Measurements from ENCODE around the gene MED8.

The MED8 gene

GRCh38 chr1:43427524-43427923 is 37.9 kb upstream of the MED8 start:
- Histone ChIP-seq H3K9me3 (ENCODE audit: insufficient read depth, low read length) (no peaks in the 10 kb centered on the region), H3K4me1 (ENCODE audit: insufficient read depth, insufficient read length) (no peaks in the 10 kb centered on the region), H3K27me3 (ENCODE audit: insufficient read depth, insufficient read length) (no peaks in the 10 kb centered on the region), H3K4me3 (ENCODE audit: insufficient read length, low read depth) (no peak overlapping the region), H3K9ac (ENCODE audit: insufficient read length, low read depth) (no peak overlapping the region), H3K36me3 (ENCODE audit: insufficient read depth, insufficient read length, low read length) (peaks cover 100% of the 10 kb centered on the region)
- DNase-seq (ENCODE audit: low read depth, low spot score) = no peak
- TF ChIP-seq YY1 (IDR thresholded peaks at IDR 0.05; ENCODE audit: insufficient read depth, insufficient read length) (no peak), ZNF274 (IDR thresholded peaks at IDR 0.05; ENCODE audit: low read depth, low read length) (no peak), SUZ12 (IDR thresholded peaks at IDR 0.05; ENCODE audit: extremely low read depth, insufficient read depth, insufficient read length) (no peak)

GRCh38 chr1:43426221-43426620 is 36.6 kb upstream of the MED8 start:
- H3K27me3 ChIP-seq (ENCODE audit: insufficient read depth, insufficient read length) = no peaks in the 10 kb centered on the region
- peaks cover 9% of the 10 kb centered on the region for H3K4me1 ChIP-seq (ENCODE audit: insufficient read depth, insufficient read length)
- no peaks in the 10 kb centered on the region for H3K9me3 ChIP-seq (ENCODE audit: insufficient read depth, low read length)
- DNase-seq (ENCODE audit: low read depth, low spot score) = no peak
- H3K36me3 ChIP-seq (ENCODE audit: insufficient read depth, insufficient read length, low read length) = peaks cover 99% of the 10 kb centered on the region
- TF ChIP-seq YY1 (IDR thresholded peaks at IDR 0.05; ENCODE audit: insufficient read depth, insufficient read length) (no peak), ZNF274 (IDR thresholded peaks at IDR 0.05; ENCODE audit: low read depth, low read length) (no peak)
- H3K4me3 ChIP-seq (ENCODE audit: insufficient read length, low read depth) = no peak overlapping the region
- H3K9ac ChIP-seq (ENCODE audit: insufficient read length, low read depth) = no peak overlapping the region

DNA sequence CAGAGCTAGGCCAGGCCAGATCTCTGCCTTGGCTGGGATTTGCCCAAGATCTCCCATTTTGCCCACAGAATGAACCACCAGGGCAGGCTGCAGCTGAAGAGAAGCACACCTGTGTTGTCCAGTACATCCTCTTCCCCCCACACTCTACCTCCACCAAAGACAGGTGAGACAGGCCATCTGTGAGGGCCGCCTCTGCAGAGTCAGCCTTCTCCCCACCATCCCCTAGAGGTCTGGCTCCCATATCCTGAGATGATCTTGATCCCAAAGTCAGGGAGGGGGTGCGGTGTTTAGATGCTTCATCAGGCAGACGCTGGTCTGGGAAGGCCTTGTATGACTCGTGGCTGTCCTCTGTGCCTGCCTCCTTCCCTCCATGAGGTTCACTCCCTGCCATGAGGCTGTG is 35.4 kb upstream of the MED8 start:
- peaks cover 9% of the 10 kb centered on the region for H3K4me1 ChIP-seq (ENCODE audit: insufficient read depth, insufficient read length)
- H3K36me3 ChIP-seq (ENCODE audit: insufficient read depth, insufficient read length, low read length) = peaks cover 99% of the 10 kb centered on the region
- TF ChIP-seq SUZ12 (IDR thresholded peaks at IDR 0.05; ENCODE audit: extremely low read depth, insufficient read depth, insufficient read length) (no peak), ZNF274 (IDR thresholded peaks at IDR 0.05; ENCODE audit: low read depth, low read length) (no peak), YY1 (IDR thresholded peaks at IDR 0.05; ENCODE audit: insufficient read depth, insufficient read length) (no peak)
- H3K4me3 ChIP-seq (ENCODE audit: insufficient read length, low read depth) = no peak overlapping the region
- H3K9me3 ChIP-seq (ENCODE audit: insufficient read depth, low read length) = no peaks in the 10 kb centered on the region
- no peaks in the 10 kb centered on the region for H3K27me3 ChIP-seq (ENCODE audit: insufficient read depth, insufficient read length)
- no peak overlapping the region for H3K9ac ChIP-seq (ENCODE audit: insufficient read length, low read depth)
- DNase-seq (ENCODE audit: low read depth, low spot score) = no peak

- TF ChIP-seq ZNF274 (IDR thresholded peaks at IDR 0.05; ENCODE audit: low read depth, low read length) = no peak
- TF ChIP-seq YY1 (IDR thresholded peaks at IDR 0.05; ENCODE audit: insufficient read depth, insufficient read length) = no peak
- no peak for TF ChIP-seq SUZ12 (IDR thresholded peaks at IDR 0.05; ENCODE audit: extremely low read depth, insufficient read depth, insufficient read length)
- Histone ChIP-seq H3K4me1 (ENCODE audit: insufficient read depth, insufficient read length) (peaks cover 9% of the 10 kb centered on the region), H3K4me3 (ENCODE audit: insufficient read length, low read depth) (no peak overlapping the region), H3K9ac (ENCODE audit: insufficient read length, low read depth) (no peak overlapping the region), H3K36me3 (ENCODE audit: insufficient read depth, insufficient read length, low read length) (peaks cover 99% of the 10 kb centered on the region), H3K9me3 (ENCODE audit: insufficient read depth, low read length) (no peaks in the 10 kb centered on the region), H3K27me3 (ENCODE audit: insufficient read depth, insufficient read length) (no peaks in the 10 kb centered on the region)
- no peak for DNase-seq (ENCODE audit: low read depth, low spot score)
Observed at GRCh38 chr1:43423672-43424550, 34.3 kb upstream of the MED8 start.

GRCh38 chr1:43422995-43423671 is 33.5 kb upstream of the MED8 start:
- Histone ChIP-seq H3K9ac (ENCODE audit: insufficient read length, low read depth) (no peak overlapping the region), H3K27me3 (ENCODE audit: insufficient read depth, insufficient read length) (no peaks in the 10 kb centered on the region), H3K9me3 (ENCODE audit: insufficient read depth, low read length) (no peaks in the 10 kb centered on the region), H3K4me1 (ENCODE audit: insufficient read depth, insufficient read length) (peaks cover 9% of the 10 kb centered on the region), H3K4me3 (ENCODE audit: insufficient read length, low read depth) (no peak overlapping the region), H3K36me3 (ENCODE audit: insufficient read depth, insufficient read length, low read length) (peaks cover 99% of the 10 kb centered on the region)
- DNase-seq (ENCODE audit: low read depth, low spot score) = no peak
- TF ChIP-seq YY1 (IDR thresholded peaks at IDR 0.05; ENCODE audit: insufficient read depth, insufficient read length) (no peak), SUZ12 (IDR thresholded peaks at IDR 0.05; ENCODE audit: extremely low read depth, insufficient read depth, insufficient read length) (no peak), ZNF274 (IDR thresholded peaks at IDR 0.05; ENCODE audit: low read depth, low read length) (no peak)

DNA sequence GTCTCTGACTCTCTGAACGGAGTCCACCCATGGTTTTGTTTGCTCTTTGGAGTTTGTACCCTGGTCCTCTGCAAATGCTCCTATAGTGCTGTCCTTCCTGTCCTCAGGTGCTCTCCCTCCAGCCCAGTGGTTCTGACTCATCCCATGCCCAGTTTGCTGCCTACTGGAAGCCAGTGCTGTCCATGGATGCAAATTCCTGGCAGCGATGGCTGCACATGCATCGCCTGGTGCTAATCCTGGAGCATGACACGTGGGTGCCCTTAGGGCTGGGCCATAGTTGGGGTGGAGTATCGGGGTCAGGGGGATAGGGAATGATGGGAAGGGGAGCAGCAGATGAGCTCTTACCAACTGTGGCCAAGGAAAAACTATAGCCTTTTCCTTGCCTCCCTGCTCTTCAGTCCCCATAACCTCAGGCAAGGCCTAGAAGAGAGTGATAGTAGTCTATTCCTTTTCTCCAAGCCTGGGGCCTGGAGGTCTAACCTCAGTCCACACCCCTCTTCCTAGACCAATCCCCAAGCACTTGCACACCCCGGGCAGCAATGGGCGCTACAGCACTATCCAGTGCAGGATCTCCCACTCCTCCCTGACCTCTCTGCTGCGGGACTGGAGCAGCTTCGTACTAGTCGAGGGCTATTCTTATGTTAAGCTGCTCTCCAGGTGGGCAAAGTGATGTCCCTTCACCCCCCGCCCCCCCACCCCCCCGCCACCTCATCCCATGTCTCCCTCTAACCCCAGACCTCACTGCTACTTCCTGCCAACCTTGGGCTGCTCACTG is 32.6 kb upstream of the MED8 start:
- no peak for TF ChIP-seq ZNF274 (IDR thresholded peaks at IDR 0.05; ENCODE audit: low read depth, low read length)
- no peak for TF ChIP-seq SUZ12 (IDR thresholded peaks at IDR 0.05; ENCODE audit: extremely low read depth, insufficient read depth, insufficient read length)
- TF ChIP-seq YY1 (IDR thresholded peaks at IDR 0.05; ENCODE audit: insufficient read depth, insufficient read length) = no peak

More for the DNA sequence above, 32.6 kb upstream of the MED8 start:
- Histone ChIP-seq H3K9ac (ENCODE audit: insufficient read length, low read depth) (peak overlapping the region; percentile 6), H3K4me3 (ENCODE audit: insufficient read length, low read depth) (no peak overlapping the region), H3K9me3 (ENCODE audit: insufficient read depth, low read length) (no peaks in the 10 kb centered on the region), H3K36me3 (ENCODE audit: insufficient read depth, insufficient read length, low read length) (peaks cover 99% of the 10 kb centered on the region), H3K4me1 (ENCODE audit: insufficient read depth, insufficient read length) (peaks cover 9% of the 10 kb centered on the region), H3K27me3 (ENCODE audit: insufficient read depth, insufficient read length) (no peaks in the 10 kb centered on the region)
- peak; percentile 43 for DNase-seq (ENCODE audit: low read depth, low spot score)
